A549 treated with CORT108297 at 1 μM for 4 hours (cell line): ENCODE measurements around the gene TASP1. TPM values are rescaled to one million over a fixed set of nuclear protein-coding genes. Genes with fewer than 3 reads are reported as not detected.

Experiments used
- total RNA-seq: library from RNA; stranded (reverse); fragments of 200-300 nt; extraction: Qiagen RNA extraction; gene quantifications from 5 replicates; pipeline ENCODE4 v1.2.3, GENCODE V29; 2022

The TASP1 gene
- total RNA-seq: 7.8 to 11.8 TPM (median 10.4 TPM) in 5 replicates

GRCh38 chr20:13638496-13639149 is at the start of gene TASP1:
TASP1 (minus strand) TSS chr20:13638932; CDS start chr20:13630078, 8,854 bp downstream.

Other genes with a start within 250 kb of the TASP1 start
- gene ESF1, start 146.0 kb upstream of the TASP1 start, total RNA-seq: 19.9 to 34.5 TPM (median 22.4 TPM) in 5 replicates
- gene NDUFAF5, start 146.1 kb upstream of the TASP1 start, total RNA-seq: 30.5 to 34.2 TPM (median 32.6 TPM) in 5 replicates